NCI-H345 (cell line): Measurements from ENCODE around the gene SPEM1.

Experiments
- DNase-seq: peaks from one replicate; lab custom pipeline; 2025; lab: John Stamatoyannopoulos, UW

SPEM1 gene

GRCh38 chr17:7440113-7440833, 20.1 kb downstream of the SPEM1 start:
- DNase-seq, result peak; percentile 21

DNA sequence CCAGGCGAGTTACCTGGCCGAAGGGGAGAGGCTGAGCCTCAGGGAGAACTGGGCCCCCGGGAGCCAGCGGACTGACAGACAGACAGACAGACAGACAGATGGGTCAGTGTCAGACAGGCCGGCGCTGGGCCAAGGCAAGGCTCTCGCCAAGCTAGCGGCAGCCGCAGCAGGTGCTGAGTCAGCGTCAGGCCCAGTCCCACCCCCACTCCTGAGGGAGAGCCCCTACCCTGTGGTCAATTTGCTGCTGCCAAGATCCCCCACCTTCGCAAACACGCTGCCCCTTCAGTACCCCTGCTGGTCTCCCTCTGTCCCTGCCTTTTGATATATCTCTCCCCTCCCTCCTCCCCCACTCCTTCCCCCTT, 20.7 kb downstream of the SPEM1 start:
- DNase-seq, result no peak

- no peak for DNase-seq
Observed at GRCh38 chr17:7441266-7441665, 21.1 kb downstream of the SPEM1 start.

- DNase-seq, result no peak
Observed at GRCh38 chr17:7442142-7442541, 22.0 kb downstream of the SPEM1 start.

GRCh38 chr17:7443499-7444485, 23.7 kb downstream of the SPEM1 start:
- no peak for DNase-seq

- DNase-seq, result no peak
Observed at GRCh38 chr17:7444682-7445618, 24.8 kb downstream of the SPEM1 start, which contains the start of gene CHRNB1. TSS of gene CHRNB1 (plus strand) at chr17:7445061. CDS start at chr17:7445128, 67 bp downstream.

- no peak for DNase-seq
Observed at GRCh38 chr17:7445619-7445968, 25.5 kb downstream of the SPEM1 start.

DNA sequence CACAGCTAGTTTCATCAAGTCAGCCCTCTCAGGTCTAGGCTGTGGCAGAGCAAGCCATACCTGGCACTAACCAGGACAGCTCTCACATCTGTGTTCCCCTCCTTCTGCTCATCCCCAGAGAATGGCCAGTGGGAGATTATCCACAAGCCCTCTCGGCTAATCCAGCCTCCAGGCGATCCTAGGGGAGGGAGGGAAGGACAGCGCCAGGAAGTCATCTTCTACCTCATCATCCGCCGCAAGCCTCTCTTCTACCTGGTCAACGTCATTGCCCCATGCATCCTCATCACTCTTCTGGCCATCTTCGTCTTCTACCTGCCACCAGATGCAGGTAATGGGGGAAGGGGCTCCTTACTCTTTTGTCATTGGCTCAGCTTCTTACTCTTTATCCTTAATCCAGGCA, 28.3 kb downstream of the SPEM1 start:
- no peak for DNase-seq

- DNase-seq, result no peak
Observed at GRCh38 chr17:7459961-7460545, 39.9 kb downstream of the SPEM1 start.

DNA sequence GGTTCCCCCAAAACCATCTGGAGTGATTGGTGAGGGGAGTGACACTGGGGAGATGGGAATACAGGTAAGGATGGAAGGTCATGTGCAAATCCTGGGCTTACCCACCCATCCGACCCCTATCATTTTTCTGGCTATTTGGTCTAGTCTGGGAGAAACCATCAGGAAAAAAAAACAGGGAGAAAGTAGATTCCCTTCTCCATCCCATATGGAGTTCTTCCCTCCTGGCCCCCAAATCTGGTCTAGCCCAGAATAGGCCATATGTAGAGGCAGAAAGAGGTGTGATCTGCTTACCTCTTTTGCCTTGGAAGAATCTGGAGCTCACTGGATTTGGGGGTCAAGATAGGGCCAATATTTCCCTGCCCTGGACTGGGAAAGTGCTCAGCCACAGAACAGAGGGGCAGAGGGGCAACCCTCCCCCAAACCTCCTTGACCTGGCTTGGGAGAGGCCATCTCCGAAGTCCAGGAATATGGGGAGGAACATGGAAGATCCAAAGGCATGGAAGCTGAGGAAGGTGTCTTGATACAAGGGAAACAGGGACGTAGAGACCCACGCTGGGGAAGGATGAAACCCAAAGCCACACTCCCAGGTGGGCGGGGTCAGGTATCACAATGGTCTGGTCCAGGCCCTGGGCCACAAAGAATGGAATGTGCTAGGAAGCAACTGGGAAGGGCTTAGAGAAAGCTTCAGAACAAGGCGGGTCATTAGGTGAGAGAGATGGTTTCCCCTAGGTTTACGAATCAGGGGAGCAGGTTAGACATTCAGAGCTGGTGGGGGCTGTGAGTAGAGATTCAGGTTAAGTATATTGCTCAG, 40.9 kb downstream of the SPEM1 start:
- DNase-seq, result no peak

DNA sequence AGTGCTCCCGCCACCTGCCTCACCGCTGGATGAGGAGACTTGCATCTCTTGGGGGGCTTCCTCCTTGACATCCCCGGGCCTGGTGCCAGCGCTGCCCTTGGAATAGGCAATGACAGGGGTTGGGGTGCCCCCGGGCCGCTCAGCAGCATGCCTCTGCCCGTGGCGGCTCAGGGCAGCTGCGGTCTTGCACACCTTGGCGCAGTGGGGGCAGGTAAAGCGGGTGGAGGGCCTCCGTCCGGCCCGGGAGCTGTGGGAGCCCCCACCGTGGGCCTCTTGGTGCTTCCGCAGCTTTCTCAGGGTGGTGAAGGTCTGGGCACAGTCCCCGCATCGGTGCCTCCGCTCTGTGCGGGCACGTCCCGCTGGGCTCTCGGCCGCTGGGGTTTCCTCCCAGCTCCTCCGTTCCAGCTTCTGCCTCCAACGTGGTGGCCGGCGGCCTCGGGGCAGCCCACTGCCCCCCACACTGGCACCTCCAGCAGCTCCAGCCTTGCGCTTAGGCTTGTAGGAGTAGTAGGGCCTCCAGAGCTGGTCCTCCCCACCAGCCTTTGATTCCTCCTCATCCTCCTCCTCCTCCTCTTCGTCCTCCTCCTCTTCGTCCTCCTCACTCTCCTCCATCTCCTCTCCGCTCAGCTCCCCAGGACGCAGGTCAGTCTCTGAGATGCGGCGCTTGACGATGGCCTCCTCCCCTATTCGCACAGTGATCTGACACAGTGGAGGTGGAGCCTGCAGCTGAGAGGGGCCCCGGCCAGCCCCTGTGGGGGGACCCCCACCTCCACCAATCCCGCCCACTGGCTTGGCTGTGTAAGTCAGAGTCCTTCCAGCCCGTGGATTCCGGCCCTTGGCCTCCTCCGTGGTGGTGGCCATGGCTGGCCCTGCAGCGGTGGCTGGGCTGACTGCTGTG, 42.6 kb downstream of the SPEM1 start:
- DNase-seq, result no peak

DNA sequence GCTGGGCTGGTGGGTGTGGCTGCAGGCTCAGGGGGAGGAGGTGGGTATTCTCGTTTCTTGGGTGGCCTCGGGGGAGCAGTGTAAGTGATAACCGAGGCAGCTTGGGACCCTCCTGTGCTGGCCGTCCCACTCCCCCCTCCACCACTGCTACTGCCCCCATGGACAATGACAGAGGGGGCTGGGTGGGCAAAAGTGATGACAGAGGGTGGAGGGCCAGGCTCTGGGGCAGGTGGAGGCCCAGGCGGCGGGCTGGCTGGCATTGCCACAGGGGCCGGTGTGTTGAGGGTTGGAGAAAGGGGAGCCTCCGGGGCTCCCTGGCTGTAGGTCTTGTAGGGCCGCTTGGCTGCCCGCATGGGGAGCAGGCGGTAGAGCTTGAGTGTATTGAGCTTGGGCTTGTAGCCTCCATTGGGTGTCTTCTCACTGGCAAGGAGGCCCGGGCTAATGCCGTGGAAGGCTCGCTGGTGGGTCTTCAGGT, 43.3 kb downstream of the SPEM1 start:
- DNase-seq, result no peak

DNA sequence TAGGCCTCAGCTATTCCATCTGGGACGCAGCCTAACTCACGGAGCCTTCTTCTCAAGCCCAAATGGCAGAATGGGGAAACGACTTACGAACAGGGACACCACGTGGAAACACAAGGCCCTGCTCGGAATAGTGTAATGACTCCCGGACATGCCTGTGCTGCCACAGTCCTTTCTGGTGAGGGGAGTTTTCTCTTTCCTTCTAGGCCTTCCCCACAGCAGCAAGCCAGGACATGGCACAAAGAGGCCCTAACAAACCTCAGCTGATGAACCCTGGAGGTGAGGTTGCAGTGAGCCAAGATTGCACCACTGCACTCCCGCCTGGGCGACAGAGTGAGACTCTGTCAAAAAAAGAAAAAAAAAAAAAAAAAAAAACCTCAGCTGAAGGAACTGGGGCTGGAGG, 44.0 kb downstream of the SPEM1 start:
- DNase-seq, result no peak

DNA sequence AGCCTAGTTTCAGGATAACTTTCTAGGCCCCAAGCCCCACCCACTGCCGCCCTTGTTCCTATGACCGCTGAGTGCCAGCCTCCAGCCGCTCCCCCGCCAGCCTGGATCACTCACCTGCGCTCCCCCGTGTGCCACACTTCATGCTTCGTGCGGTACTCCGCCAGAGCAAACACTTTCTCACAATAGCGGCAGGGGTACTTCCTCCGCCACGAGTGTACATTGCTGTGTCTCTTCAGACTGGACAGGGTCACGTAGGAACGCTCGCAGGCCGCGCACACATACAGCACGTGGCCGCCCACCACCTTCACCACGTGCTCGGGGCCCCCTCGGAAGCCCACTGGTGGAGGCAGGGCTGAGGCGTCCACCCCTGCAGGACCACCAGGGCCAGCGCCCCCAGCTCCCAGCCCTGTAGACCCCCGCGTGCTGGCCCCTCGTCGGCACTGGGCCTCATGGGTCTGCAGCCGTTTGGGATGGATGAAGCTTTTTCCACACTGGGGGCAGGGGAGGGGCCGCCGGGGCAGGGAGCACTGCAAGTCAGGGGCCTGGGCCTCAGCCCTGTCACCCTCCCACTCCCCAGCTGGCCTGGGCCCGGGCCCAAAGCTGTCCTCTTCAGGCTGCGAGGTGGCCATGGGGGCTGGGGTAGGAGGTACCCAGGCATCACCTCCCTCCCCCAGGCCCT, 45.6 kb downstream of the SPEM1 start:
- DNase-seq, result no peak

- no peak for DNase-seq
Observed at GRCh38 chr17:7466318-7466638, 46.2 kb downstream of the SPEM1 start.

- no peak for DNase-seq
Observed at GRCh38 chr17:7466639-7467341, 46.7 kb downstream of the SPEM1 start.

- DNase-seq, result no peak
Observed at GRCh38 chr17:7467498-7467897, 47.4 kb downstream of the SPEM1 start.

DNA sequence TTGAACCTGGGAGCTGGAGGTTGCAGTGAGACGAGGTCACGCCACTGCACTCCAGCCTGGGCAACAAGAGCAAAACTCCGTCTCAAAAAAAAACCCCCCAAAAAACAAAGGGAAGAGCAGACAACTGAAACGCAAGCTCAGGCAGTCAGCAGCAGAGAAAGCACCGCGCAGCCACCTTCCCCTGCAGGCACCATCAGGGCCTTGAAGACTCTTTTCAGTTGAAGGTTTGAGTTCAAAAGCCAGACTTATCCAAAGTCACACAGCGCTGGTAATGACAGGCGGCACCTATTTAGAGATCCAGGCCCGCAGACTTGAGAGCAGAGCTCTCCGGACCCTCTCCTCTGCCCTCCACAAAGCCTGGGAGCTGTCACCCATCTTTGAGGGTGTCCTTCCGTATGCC, 48.2 kb downstream of the SPEM1 start:
- no peak for DNase-seq
